Dendritic cell treated with granulocyte-macrophage colony-stimulating factor and Interleukin-4, amounts not matched to agents 40 ng/mL and 50 ng/mL, for 4 days (primary cell): ENCODE measurements around the gene SGCB.
"Not testable (repeated sequence)": the region's sequence is repeated elsewhere in the genome, so short reads cannot be mapped to it uniquely, and the experiment has no call there.

ENCODE experiments used
- H3K27ac Mint-ChIP-seq: one replicate; pipeline ENCODE4 v1.8.0; 2022; ENCODE audit warnings: mild to moderate bottlenecking, mixed read lengths
- H3K27me3 Mint-ChIP-seq: one replicate; pipeline ENCODE4 v1.8.0; 2022; ENCODE audit warnings: mild to moderate bottlenecking, mixed read lengths
- H3K36me3 Mint-ChIP-seq: one replicate; pipeline ENCODE4 v1.8.0; 2022; ENCODE audit warnings: low read depth, mixed read lengths
- H3K4me1 Mint-ChIP-seq: one replicate; pipeline ENCODE4 v1.8.0; 2022; ENCODE audit warnings: low read depth, mixed read lengths
- H3K4me3 Mint-ChIP-seq: one replicate; pipeline ENCODE4 v1.8.0; 2022; ENCODE audit warnings: mild to moderate bottlenecking, moderate library complexity, mixed read lengths
- H3K9me3 Mint-ChIP-seq: one replicate; pipeline ENCODE4 v1.8.0; 2022; ENCODE audit warnings: mixed read lengths
- intact Hi-C: fragments of 100-400 bp; cut with micrococcal nuclease; formaldehyde crosslinking; loops from one replicate; pipeline ENCODE4 v1.15.0; 2022

SGCB gene, protein sequence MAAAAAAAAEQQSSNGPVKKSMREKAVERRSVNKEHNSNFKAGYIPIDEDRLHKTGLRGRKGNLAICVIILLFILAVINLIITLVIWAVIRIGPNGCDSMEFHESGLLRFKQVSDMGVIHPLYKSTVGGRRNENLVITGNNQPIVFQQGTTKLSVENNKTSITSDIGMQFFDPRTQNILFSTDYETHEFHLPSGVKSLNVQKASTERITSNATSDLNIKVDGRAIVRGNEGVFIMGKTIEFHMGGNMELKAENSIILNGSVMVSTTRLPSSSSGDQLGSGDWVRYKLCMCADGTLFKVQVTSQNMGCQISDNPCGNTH

DNA sequence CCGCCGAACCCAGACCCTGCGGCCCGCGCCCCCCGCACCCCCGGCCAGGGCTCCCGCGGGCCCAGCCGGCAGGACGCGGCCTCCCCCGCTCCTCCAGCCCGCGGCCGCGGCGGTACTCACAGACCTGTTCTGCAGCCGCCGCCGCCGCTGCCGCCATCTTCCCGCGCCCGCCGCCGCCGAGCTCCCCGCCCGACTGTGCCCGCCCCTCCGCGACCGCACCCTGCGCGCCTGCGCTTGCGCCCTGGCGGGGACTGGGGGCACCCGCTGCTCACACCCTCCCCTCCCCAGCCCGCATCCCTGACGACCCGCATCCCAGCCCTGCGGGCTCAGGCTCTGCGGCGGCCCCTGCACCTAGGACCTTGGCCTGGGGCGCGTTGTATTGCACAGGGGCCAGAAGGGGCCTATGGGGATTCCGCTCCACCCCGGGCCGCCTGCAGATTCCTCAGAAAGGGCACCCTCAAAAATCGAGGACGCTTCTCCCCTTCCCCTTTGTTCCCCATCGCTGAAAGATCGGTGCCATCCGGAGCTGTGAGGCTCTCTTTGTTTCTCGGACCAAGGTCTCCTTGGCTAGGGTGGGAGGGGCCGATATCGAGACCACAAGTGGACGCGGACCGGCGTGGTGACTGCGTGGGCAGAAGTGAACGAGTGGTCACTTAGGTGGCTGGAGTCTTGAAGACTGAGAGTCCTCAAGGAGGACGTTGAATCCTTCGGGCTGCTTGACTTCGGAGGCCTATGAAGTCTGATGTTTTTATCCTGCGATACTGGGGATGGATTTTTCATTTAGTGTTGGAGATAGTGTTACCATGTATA lies at the start of gene SGCB:
TSS of gene SGCB (minus strand) at position 197 of the 810 bp plus-strand sequence. CDS start at position 157, 40 bp downstream.
- Mint-ChIP-seq H3K27me3 (peaks cover 67% of the 10 kb centered on the region), H3K9me3 (no peaks in the 10 kb centered on the region), H3K36me3 (no peaks in the 10 kb centered on the region), H3K27ac (no peak within 1 kb of the TSS), H3K4me1 (peaks cover 29% of the 10 kb centered on the region), H3K4me3 (peak within 1 kb of the TSS; percentile 73)
- intact Hi-C loops: no loop called here

GRCh38 chr4:52086425-52086824 lies 48.3 kb upstream of the SGCB start:
- H3K27me3 Mint-ChIP-seq, H3K36me3 Mint-ChIP-seq, H3K27ac Mint-ChIP-seq, H3K9me3 Mint-ChIP-seq, H3K4me1 Mint-ChIP-seq, intact Hi-C loops, H3K4me3 Mint-ChIP-seq: not testable (repeated sequence)

GRCh38 chr4:52081216-52081615 lies 43.1 kb upstream of the SGCB start:
- Mint-ChIP-seq H3K27me3 (peaks cover 22% of the 10 kb centered on the region), H3K4me3 (no peak overlapping the region), H3K27ac (no peak overlapping the region), H3K4me1 (no peaks in the 10 kb centered on the region), H3K9me3 (no peaks in the 10 kb centered on the region), H3K36me3 (no peaks in the 10 kb centered on the region)
- intact Hi-C loops: no loop called here

DNA sequence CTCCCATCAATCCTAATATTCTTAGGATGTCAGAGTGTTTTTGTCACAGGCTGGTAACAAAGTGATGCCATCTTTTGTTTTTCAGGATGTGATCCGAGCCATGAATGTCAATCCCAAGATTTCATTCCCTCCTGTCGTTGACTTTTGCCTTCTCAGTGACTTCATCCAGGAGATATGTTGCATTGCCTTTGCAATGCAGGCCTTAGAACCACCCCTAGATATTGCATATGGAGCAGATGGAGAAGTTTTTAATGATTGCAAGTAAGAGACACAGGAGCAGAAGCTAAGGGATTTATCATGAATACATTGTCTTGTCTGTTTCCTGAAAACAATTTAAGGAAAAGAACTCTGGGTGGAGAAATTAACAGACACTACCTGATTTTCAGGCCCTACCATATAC lies 41.6 kb upstream of the SGCB start:
- Mint-ChIP-seq H3K27me3 (peaks cover 35% of the 10 kb centered on the region), H3K9me3 (no peaks in the 10 kb centered on the region), H3K4me3 (no peak overlapping the region), H3K4me1 (no peaks in the 10 kb centered on the region), H3K27ac (no peak overlapping the region), H3K36me3 (no peaks in the 10 kb centered on the region)
- intact Hi-C loops: no loop called here

GRCh38 chr4:52076731-52077130 lies 38.6 kb upstream of the SGCB start:
- Mint-ChIP-seq H3K27me3 (peaks cover 47% of the 10 kb centered on the region), H3K36me3 (no peaks in the 10 kb centered on the region), H3K4me1 (no peaks in the 10 kb centered on the region), H3K9me3 (no peaks in the 10 kb centered on the region), H3K4me3 (no peak overlapping the region), H3K27ac (no peak overlapping the region)
- intact Hi-C loops: no loop called here

GRCh38 chr4:52071791-52072546 lies 33.9 kb upstream of the SGCB start:
- Mint-ChIP-seq H3K9me3 (no peaks in the 10 kb centered on the region), H3K4me3 (no peak overlapping the region), H3K36me3 (no peaks in the 10 kb centered on the region), H3K27ac (no peak overlapping the region), H3K27me3 (peaks cover 58% of the 10 kb centered on the region), H3K4me1 (no peaks in the 10 kb centered on the region)
- intact Hi-C loops: no loop called here

DNA sequence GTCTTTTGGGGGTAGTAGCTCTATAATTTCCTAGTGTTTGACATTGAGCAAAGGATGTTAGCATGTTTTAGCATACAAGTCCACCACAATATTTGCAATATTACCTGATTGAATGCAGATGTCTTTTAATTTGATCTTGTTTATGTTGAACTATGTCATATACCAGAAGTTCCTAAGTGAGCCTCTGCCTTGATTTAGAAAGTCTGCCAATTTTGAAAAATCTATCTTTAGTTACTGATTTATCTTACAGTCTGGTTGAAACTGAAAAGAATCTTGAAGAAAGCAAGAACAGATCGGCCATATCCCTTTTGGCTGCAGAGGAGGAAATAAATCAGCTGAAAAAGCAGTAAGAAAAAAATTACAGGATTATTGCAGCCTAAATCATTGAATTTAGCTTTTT lies 31.5 kb upstream of the SGCB start:
- no peaks in the 10 kb centered on the region for H3K36me3 Mint-ChIP-seq
- H3K4me3 Mint-ChIP-seq: no peak overlapping the region
- intact Hi-C loops: no loop called here
- no peaks in the 10 kb centered on the region for H3K9me3 Mint-ChIP-seq
- H3K27ac Mint-ChIP-seq: no peak overlapping the region
- H3K27me3 Mint-ChIP-seq: peaks cover 52% of the 10 kb centered on the region
- H3K4me1 Mint-ChIP-seq: no peaks in the 10 kb centered on the region

- peaks cover 46% of the 10 kb centered on the region for H3K4me1 Mint-ChIP-seq
- intact Hi-C loops: no loop called here
- H3K4me3 Mint-ChIP-seq: no peak overlapping the region
- no peaks in the 10 kb centered on the region for H3K36me3 Mint-ChIP-seq
- peaks cover 28% of the 10 kb centered on the region for H3K27me3 Mint-ChIP-seq
- no peak overlapping the region for H3K27ac Mint-ChIP-seq
- no peaks in the 10 kb centered on the region for H3K9me3 Mint-ChIP-seq
Observed at GRCh38 chr4:52059372-52059771, 21.3 kb upstream of the SGCB start.

- peaks cover 34% of the 10 kb centered on the region for H3K27me3 Mint-ChIP-seq
Observed at GRCh38 chr4:52058275-52058674, 20.2 kb upstream of the SGCB start.

GRCh38 chr4:52057196-52057595 lies 19.1 kb upstream of the SGCB start:
- Mint-ChIP-seq H3K9me3 (no peaks in the 10 kb centered on the region), H3K27me3 (peaks cover 41% of the 10 kb centered on the region), H3K4me1 (peaks cover 60% of the 10 kb centered on the region), H3K27ac (no peak overlapping the region), H3K4me3 (no peak overlapping the region), H3K36me3 (no peaks in the 10 kb centered on the region)
- intact Hi-C loops: no loop called here

More at GRCh38 chr4:52058275-52058674, 20.2 kb upstream of the SGCB start:
- Mint-ChIP-seq H3K9me3 (no peaks in the 10 kb centered on the region), H3K27ac (no peak overlapping the region), H3K4me1 (peaks cover 52% of the 10 kb centered on the region), H3K4me3 (no peak overlapping the region), H3K36me3 (no peaks in the 10 kb centered on the region)
- intact Hi-C loops: no loop called here

GRCh38 chr4:52054254-52054653 lies 16.2 kb upstream of the SGCB start:
- H3K27me3 Mint-ChIP-seq: peaks cover 53% of the 10 kb centered on the region
- peaks cover 56% of the 10 kb centered on the region for H3K4me1 Mint-ChIP-seq
- no peaks in the 10 kb centered on the region for H3K36me3 Mint-ChIP-seq
- no peaks in the 10 kb centered on the region for H3K9me3 Mint-ChIP-seq
- intact Hi-C loops: no loop called here
- no peak overlapping the region for H3K4me3 Mint-ChIP-seq
- H3K27ac Mint-ChIP-seq: no peak overlapping the region

GRCh38 chr4:52052475-52052780 lies 14.3 kb upstream of the SGCB start:
- intact Hi-C loops: no loop called here
- peak overlapping the region; percentile 51 for H3K27ac Mint-ChIP-seq
- H3K27me3 Mint-ChIP-seq: peaks cover 68% of the 10 kb centered on the region
- no peaks in the 10 kb centered on the region for H3K36me3 Mint-ChIP-seq
- no peaks in the 10 kb centered on the region for H3K9me3 Mint-ChIP-seq
- H3K4me3 Mint-ChIP-seq: peak overlapping the region; percentile 84
- H3K4me1 Mint-ChIP-seq: peaks cover 39% of the 10 kb centered on the region

DNA sequence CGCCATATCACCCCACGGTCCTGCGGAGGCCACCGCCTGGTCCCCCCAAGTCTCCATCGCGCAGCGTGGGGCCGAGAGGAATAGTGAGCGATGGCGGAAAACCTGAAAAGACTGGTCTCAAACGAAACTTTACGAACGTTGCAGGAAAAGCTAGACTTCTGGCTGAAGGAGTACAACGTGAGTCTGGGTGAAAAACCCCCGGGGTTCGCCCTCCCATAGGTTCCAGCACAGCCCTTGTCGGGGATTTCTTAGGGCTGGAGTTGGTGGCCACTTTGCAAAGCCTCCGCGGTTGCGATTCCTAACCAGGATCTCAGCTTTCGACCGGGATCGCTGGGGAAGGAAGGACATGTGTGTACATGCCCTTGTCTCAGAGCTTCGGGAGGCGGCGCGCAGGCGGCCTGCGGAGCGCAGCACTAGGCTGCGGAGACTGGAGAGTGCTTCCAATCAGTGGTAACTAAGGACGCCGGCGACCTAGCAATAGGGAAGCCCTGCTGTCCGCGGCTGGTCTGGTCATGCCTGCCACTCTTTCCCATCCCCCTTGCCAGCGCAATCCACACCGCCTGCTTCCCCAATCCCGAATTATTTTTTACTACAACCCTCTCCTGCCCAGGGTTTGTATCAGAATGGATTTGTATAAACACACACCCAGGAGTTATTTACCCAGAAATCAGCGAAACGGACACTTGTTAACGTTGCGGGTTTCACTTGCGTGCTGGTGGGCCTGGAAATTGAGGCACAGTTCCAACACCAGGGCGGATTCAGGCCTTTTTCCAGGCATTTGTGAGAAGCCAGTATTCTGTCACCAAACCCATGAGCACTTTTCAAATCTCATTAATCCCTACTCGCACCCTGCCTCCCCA lies 13.7 kb upstream of the SGCB start:
- intact Hi-C loops: no loop called here

More for the DNA sequence above, 13.7 kb upstream of the SGCB start:
- Mint-ChIP-seq H3K36me3 (no peaks in the 10 kb centered on the region), H3K4me3 (peak overlapping the region; percentile 84), H3K4me1 (peaks cover 34% of the 10 kb centered on the region), H3K27me3 (peaks cover 72% of the 10 kb centered on the region), H3K9me3 (no peaks in the 10 kb centered on the region), H3K27ac (peak overlapping the region; percentile 51)
